GM21717 (cell line): Measurements from ENCODE around the gene NAP1L5.

Experiments
- ATAC-seq: cut with Tn5 transposase; IDR thresholded peaks from one replicate; pipeline ENCODE4 v1.9.1; 2021; ENCODE audit warnings: mild to moderate bottlenecking, moderate library complexity; ENCODE audit not compliant: unreplicated experiment

NAP1L5 gene

DNA sequence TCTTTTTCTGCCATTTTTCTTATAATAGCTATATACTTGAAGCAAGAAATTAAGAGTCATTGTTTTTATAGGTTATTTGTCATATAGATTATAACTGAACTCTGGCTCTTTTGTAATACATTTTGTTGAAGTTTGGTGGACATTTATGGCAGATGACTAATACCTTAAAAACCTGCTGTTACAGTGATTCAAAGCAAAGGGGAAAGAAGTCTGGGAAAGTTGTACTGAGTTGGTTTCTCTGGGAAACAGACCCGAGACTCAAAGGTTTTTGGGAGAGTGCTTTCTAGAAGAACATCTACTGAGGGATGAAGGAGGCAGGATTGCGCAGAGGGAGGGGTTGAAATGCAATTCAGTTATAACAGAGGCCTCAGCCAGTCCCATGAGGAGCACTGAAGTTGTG is 35.9 kb downstream of the NAP1L5 start:
- no peak for ATAC-seq

DNA sequence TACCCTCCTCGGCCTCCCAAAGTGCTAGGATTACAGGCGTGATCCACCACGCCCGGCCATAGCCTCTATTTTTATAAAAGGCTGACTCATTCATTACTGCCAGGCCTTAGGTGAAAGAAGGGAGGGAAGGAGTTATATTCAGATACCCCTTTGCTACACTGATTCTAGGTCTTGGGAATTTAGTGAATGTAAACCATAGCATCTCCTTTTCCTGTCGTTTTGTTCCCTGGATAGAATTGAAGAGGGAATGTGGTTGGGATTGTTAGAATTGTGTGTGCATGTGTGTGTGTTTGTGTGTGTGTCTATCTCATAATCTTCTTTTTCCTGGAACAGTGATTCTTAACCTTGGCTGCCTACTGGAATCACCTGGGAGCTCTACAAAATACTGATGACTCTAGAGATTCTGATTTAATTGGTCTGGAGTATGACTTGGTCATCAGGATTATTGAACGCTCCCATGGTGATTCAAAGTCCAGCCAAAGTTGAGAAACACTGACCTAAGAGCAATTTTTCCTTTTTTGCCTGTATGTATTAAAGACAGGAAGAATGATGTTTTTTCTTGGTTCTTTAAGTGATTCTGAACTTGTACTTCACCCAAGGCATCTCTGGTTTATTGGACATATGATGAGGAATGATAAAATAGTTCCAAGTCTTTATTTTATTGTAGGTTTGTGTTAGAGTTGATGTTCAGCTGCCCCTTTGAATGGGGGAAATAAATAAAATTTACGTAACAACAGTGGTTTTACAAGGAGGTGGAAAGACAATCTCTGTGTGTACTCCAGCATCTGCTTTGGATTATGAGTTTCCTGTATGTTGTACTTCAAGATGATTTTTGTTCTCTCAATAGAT is 37.0 kb downstream of the NAP1L5 start:
- ATAC-seq, result no peak

DNA sequence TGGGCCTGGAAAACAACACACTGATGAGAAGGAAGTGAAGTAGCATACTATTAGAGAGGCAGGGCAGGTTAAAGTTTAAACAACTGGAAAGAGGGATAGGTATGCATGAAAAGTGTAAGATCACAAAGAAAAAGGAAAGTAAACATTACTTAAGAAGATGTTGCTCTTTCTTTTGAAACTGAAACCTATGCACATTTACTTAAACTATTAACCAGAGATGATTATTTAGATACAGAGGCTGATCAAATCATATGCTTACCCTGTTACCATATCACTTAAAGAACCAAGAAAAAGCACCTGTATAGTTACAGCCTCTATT is 37.8 kb downstream of the NAP1L5 start:
- ATAC-seq, result no peak

DNA sequence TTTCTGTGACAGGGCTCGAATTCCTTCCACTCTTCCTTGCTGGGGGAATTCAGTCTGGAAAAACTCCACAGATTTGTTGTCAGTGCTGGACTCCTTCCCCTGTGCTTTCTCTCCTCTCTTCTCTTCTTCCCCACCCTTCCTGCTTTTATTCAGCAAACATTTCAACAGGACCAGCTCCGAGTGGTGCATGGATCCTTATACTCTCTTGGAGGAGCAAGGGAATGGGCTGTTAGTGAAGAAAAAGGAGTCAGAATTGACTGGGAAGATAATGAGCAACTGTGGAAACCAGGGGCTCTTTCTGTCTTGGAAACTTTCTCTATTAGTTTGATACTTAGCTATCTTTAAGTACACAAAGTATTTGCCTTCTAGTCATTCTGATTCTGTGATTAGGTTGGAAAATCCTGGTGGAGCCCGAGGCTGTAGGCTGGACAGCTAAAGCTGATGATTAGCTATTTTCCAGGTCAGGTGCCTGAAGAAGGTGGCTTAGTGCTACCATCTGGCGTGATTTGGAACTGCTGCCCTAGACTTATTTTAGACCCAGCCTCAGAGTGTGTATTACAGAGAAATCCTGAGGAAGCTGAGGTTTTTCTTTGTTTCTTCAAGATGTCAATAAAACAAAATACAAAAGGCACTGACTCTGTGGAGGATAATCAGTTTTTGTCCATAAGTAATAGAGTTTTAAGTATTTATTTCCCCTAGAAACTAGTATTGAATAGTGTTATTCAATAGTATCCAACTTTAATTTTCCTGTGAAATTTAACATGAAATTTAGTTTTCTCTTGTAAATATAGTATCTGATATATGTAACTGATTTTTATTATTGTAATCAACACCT is 38.4 kb downstream of the NAP1L5 start:
- ATAC-seq, result peak; percentile 91

DNA sequence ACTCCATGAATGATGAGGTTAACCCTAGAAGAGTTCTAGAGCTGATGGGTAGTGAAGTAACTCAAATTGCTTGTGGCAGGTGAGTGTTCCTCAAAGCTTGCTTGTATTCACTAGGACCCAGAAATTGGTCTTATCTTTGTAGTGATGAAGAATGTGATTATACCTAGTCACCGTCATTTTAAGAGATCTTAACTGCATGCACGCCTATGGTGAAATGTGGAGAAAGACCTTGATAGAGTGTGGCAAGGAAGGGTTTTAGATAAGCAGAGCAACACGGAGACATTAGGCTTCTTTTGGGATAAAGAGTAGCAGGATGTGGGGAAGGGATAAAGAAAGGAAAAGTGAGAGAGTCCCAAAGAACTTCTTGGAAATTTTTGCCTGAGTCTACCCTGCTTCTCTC is 42.4 kb downstream of the NAP1L5 start:
- no peak for ATAC-seq

DNA sequence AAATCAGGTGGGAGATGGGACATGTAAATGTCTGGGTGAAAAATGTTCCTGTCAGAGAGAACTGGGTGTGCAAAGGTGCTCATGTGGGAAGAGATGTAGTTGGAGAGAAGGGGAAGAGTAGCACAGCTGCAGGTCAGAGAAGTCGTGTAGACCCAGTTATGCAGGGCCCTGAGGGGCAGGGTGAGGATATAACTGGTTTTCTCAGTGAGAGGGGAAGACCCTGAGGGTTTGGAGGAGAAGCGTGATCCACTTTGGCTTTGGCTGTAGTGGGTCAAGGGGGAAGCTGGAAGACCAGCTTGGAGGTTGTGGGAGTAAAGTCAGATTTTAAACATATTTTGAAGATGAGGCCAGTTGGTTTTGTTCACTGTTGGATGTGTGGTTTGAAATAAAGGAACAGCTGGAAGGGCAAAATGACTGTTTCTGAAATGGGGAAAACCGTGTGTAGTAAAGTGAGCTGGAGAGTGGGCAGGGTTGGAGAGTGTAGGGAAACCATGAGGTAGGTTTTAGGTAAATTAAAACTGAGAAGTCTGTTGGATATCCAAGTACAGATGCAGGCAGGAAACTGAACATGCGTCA is 44.2 kb downstream of the NAP1L5 start:
- no peak for ATAC-seq

DNA sequence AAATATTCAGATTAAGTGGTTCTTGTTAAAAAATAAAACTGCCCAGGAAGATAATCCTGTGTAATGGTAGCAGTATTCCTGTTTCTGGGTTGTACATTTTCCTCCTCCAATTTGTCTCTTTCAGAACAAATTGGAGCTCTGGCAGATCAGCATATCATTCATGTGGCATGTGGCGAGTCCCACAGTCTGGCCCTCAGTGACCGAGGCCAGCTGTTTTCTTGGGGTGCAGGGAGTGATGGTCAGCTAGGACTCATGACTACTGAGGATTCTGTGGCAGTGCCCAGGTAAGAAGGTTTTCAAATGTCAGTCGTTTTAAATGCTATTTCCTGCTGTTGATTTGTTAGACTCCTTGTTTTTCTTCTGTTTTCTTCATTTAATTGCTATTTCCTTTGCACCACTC is 47.9 kb downstream of the NAP1L5 start:
- ATAC-seq, result no peak

DNA sequence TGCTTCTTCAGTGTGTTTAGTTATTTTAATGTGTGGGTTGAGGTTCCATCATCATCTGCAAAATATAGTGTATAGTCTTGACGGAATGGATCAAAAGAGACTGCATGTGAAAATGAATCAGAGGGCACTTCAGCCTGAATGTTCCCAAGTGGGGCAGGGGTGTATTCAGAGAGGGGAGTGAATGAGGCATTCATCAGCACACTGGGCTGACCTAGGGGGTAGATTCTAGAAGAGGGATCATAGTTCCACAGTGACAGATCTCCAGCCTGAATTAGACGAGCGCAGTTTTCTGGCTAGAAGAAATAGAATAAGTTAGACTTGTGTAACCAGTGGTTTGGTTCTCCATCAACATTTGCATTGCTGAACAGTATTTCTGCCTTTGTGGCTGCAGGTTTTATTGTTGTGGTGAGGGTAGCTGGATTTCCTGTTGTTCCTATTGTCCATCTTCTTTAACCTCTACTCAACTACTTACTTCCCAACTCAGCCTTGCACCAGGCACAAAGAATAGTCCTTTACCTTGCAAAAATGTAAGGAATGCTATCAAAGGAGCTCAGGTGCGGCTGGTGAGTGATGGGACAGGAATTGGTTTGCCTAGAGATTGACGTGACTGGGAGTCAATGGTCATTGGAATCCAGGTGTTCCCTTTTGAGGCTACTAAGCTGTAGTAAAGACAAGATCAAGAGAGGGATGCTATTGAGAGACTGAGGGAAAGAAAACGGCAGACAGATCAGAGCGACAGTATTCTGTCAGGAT is 50.9 kb downstream of the NAP1L5 start:
- no peak for ATAC-seq

DNA sequence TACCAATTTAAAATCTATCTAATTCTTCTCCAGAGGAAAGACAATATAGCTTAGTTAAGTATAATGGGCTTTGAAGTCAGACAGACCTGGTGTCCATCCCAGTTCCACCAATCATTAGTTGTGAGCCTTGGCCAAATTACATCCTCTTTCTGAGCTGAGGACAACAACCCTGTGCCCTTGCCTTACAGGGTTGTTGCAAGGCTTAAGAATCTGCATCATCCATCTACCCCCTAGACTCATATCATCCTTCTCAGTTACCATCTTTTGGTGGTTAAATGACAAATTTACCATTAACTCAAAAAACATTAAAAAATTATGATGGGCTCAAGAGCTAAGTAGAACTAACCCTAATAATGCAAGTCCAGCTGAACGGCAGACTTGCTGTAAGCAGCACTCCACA is 51.6 kb downstream of the NAP1L5 start:
- ATAC-seq, result no peak
